Measurements from ENCODE around the gene LMX1A. TPM values are rescaled to one million over a fixed set of nuclear protein-coding genes. Genes with fewer than 3 reads are reported as not detected.

LMX1A gene
- polyA plus RNA-seq, 1 donor (not counting 4 experiments of a cell fraction or from before 2014, with no cell fraction given), result not detected

DNA sequence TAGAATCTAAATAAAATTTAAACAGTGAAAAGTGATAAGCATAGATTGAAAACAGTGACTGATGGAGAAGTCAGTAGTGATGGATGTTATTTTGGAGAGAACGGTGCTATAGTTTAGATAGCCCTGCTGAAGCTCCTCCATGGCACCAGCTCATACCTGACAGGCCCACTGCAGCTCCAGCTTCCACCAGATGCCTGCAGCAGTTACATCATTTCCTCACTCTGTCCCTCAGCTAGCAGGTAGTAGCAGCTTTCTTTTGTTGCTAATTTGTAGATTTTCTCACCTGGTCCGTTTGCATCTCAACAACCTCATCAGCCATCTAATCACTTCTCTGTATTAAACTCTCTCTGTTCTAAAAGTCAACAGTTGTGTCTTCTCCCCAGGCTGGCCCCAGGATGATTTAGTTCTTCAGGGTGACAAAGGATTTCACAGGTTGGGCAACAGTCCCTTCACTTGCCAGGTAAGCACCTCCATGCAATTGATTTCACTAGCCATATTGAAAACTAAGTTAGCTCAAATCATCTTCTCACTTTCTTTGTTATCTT lies 128.3 kb downstream of the LMX1A start:
- H4K20me1 ChIP-seq (ENCODE audit: control insufficient read depth, extremely low read depth, insufficient read depth, low read length), result no peaks in the 10 kb centered on the region
- no peaks in the 10 kb centered on the region for H3K36me3 ChIP-seq (ENCODE audit: control insufficient read depth in 2 of 2, extremely low read depth in 1 of 2, insufficient read depth in 2 of 2, low read length in 2 of 2)
- H3K9me1 ChIP-seq (ENCODE audit: control insufficient read depth, extremely low read depth, insufficient read depth, low read length), result no peaks in the 10 kb centered on the region
- H3K4me1 ChIP-seq (ENCODE audit: control insufficient read depth, extremely low read depth, insufficient read depth, low read length), result no peaks in the 10 kb centered on the region
- FAIRE-seq, result no peak
- H3K9me3 ChIP-seq (ENCODE audit: control insufficient read depth, low read depth, low read length), result no peaks in the 10 kb centered on the region
- dilution Hi-C loops (cut with MboI; ENCODE audit: extremely low pct_ligation_motif_present, low sequenced_read_pairs), result no loop called here
- H2AFZ ChIP-seq (ENCODE audit: control insufficient read depth, low read length), result no peak overlapping the region
- no peak overlapping the region for H3K4me2 ChIP-seq (ENCODE audit: control insufficient read depth, extremely low read depth, insufficient read depth, low read depth, low read length)
- DNase-seq (ENCODE audit: low read depth, low spot score), result no peak
- no peak overlapping the region for H3K9ac ChIP-seq (ENCODE audit: control insufficient read depth, extremely low read depth, insufficient read depth, low read length)
- no peaks in the 10 kb centered on the region for H3K79me2 ChIP-seq (ENCODE audit: control insufficient read depth, insufficient read depth, low read length)
- H3K4me3 ChIP-seq (ENCODE audit: control insufficient read depth in 2 of 3, extremely low read depth in 1 of 3, insufficient read depth in 2 of 3, low read depth in 1 of 3, low read length in 3 of 3), result no peak overlapping the region
- no peak overlapping the region for H3K27ac ChIP-seq (ENCODE audit: control insufficient read depth, insufficient read depth, low read length)
- TF ChIP-seq EZH2 (IDR thresholded peaks at IDR 0.05; ENCODE audit: low read length), result no peak
- TF ChIP-seq, protein P1, sequence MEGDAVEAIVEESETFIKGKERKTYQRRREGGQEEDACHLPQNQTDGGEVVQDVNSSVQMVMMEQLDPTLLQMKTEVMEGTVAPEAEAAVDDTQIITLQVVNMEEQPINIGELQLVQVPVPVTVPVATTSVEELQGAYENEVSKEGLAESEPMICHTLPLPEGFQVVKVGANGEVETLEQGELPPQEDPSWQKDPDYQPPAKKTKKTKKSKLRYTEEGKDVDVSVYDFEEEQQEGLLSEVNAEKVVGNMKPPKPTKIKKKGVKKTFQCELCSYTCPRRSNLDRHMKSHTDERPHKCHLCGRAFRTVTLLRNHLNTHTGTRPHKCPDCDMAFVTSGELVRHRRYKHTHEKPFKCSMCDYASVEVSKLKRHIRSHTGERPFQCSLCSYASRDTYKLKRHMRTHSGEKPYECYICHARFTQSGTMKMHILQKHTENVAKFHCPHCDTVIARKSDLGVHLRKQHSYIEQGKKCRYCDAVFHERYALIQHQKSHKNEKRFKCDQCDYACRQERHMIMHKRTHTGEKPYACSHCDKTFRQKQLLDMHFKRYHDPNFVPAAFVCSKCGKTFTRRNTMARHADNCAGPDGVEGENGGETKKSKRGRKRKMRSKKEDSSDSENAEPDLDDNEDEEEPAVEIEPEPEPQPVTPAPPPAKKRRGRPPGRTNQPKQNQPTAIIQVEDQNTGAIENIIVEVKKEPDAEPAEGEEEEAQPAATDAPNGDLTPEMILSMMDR (optimal IDR thresholded peaks at IDR 0.05 in 1 of 3, IDR thresholded peaks at IDR 0.05 in 1 of 3, conservative IDR thresholded peaks at IDR 0.05 in 1 of 3; ENCODE audit: extremely low read depth in 1 of 3, insufficient read depth in 2 of 3, low read length in 3 of 3), result no peak
- peaks cover 9% of the 10 kb centered on the region for H3K27me3 ChIP-seq (ENCODE audit: control insufficient read depth, extremely low read depth, insufficient read depth, low read length)

DNA sequence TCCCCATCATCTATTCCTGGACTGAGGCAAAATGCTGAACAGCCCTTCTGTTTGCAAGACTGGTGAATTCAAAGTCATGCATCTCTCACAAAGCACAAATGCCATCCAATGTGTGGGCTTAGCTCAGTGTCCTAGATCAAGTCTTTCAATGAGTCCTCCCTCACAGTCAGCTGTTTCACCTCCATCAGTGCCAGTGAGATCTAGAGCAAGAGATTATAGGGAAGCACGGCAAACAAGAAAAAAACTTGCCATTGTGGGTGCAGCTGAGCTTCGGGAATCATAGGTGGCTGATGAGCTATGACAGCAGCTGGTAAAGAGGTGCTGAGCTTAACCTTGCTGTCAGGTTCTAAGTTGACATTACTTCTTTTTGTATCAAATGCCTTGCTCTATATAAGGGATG lies 130.2 kb downstream of the LMX1A start:
- FAIRE-seq, result no peak
- no peak overlapping the region for H3K9ac ChIP-seq (ENCODE audit: control insufficient read depth, extremely low read depth, insufficient read depth, low read length)
- no peak overlapping the region for H3K27ac ChIP-seq (ENCODE audit: control insufficient read depth, insufficient read depth, low read length)
- no peaks in the 10 kb centered on the region for H3K4me1 ChIP-seq (ENCODE audit: control insufficient read depth, extremely low read depth, insufficient read depth, low read length)
- H4K20me1 ChIP-seq (ENCODE audit: control insufficient read depth, extremely low read depth, insufficient read depth, low read length), result no peaks in the 10 kb centered on the region
- dilution Hi-C loops (cut with MboI; ENCODE audit: extremely low pct_ligation_motif_present, low sequenced_read_pairs), result no loop called here
- no peak overlapping the region for H3K4me2 ChIP-seq (ENCODE audit: control insufficient read depth, extremely low read depth, insufficient read depth, low read depth, low read length)
- no peak for DNase-seq (ENCODE audit: low read depth, low spot score)
- TF ChIP-seq, protein P1 (optimal IDR thresholded peaks at IDR 0.05 in 1 of 3, IDR thresholded peaks at IDR 0.05 in 1 of 3, conservative IDR thresholded peaks at IDR 0.05 in 1 of 3; ENCODE audit: extremely low read depth in 1 of 3, insufficient read depth in 2 of 3, low read length in 3 of 3), result no peak
- no peak for TF ChIP-seq EZH2 (IDR thresholded peaks at IDR 0.05; ENCODE audit: low read length)
- H3K79me2 ChIP-seq (ENCODE audit: control insufficient read depth, insufficient read depth, low read length), result no peaks in the 10 kb centered on the region
- H3K36me3 ChIP-seq (ENCODE audit: control insufficient read depth in 2 of 2, extremely low read depth in 1 of 2, insufficient read depth in 2 of 2, low read length in 2 of 2), result no peaks in the 10 kb centered on the region
- no peaks in the 10 kb centered on the region for H3K9me3 ChIP-seq (ENCODE audit: control insufficient read depth, low read depth, low read length)
- no peaks in the 10 kb centered on the region for H3K27me3 ChIP-seq (ENCODE audit: control insufficient read depth, extremely low read depth, insufficient read depth, low read length)
- no peaks in the 10 kb centered on the region for H3K9me1 ChIP-seq (ENCODE audit: control insufficient read depth, extremely low read depth, insufficient read depth, low read length)
- H2AFZ ChIP-seq (ENCODE audit: control insufficient read depth, low read length), result no peak overlapping the region
- H3K4me3 ChIP-seq (ENCODE audit: control insufficient read depth in 2 of 3, extremely low read depth in 1 of 3, insufficient read depth in 2 of 3, low read depth in 1 of 3, low read length in 3 of 3), result no peak overlapping the region

Data from keratinocyte (primary cell).